ENCODE results near the gene FOXL3. TPM values are rescaled to one million over a fixed set of nuclear protein-coding genes. Genes with fewer than 3 reads are reported as not detected.

The FOXL3 gene
- total RNA-seq, 1 donor from 2014 or later: not detected

DNA sequence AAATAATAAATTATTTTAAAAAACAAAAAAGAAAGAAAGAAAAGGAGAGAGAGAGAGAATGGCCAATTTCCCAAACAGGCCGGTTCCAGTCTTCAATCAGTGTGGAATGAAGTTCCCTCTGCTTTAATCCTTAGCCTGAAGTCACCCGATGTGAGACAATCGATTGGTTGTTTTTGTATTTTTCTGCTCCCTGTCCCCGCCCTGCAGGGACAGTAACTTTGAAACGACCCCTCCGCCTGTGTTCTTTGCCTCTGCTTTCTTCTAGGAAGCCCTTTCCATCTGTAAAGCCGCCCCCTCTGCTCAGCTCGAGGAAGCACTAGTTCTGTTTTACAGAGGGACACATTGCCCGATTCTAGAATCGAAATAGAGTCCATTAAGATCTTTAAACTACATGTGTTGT, 33.4 kb downstream of the FOXL3 start:
- TF ChIP-seq, protein P1, sequence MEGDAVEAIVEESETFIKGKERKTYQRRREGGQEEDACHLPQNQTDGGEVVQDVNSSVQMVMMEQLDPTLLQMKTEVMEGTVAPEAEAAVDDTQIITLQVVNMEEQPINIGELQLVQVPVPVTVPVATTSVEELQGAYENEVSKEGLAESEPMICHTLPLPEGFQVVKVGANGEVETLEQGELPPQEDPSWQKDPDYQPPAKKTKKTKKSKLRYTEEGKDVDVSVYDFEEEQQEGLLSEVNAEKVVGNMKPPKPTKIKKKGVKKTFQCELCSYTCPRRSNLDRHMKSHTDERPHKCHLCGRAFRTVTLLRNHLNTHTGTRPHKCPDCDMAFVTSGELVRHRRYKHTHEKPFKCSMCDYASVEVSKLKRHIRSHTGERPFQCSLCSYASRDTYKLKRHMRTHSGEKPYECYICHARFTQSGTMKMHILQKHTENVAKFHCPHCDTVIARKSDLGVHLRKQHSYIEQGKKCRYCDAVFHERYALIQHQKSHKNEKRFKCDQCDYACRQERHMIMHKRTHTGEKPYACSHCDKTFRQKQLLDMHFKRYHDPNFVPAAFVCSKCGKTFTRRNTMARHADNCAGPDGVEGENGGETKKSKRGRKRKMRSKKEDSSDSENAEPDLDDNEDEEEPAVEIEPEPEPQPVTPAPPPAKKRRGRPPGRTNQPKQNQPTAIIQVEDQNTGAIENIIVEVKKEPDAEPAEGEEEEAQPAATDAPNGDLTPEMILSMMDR (conservative IDR thresholded peaks at IDR 0.05): no peak
- H3K4me1 Mint-ChIP-seq: peaks cover 5% of the 10 kb centered on the region
- no peaks in the 10 kb centered on the region for H3K36me3 Mint-ChIP-seq (ENCODE audit: low read depth)
- DNase-seq (ENCODE audit: low read depth, low spot score): no peak
- peaks cover 33% of the 10 kb centered on the region for H3K27me3 Mint-ChIP-seq (ENCODE audit: low read depth)
- H3K9me3 Mint-ChIP-seq: no peaks in the 10 kb centered on the region
- H3K27ac Mint-ChIP-seq (ENCODE audit: unreplicated experiment): no peak overlapping the region
- H3K4me3 Mint-ChIP-seq: no peak overlapping the region

DNA sequence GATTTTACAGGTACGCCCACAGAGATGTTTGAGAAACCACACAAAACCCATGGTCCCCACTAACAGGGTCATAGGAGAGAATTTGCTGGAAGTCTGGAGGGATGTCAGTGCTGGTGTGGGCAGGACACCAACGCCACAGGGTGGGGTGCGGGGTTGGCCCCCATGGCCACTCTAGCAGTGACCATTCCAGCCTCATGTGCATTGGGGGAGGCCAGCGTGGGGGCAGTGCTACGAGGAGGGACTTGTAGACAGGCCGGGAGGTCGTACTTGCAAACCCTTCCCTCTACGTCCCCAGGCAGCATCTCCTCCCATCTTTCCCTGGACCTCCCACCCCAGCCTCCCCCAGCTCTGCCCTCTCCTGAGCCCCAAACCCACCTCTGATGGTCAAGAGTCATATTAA, 34.0 kb downstream of the FOXL3 start:
- no peaks in the 10 kb centered on the region for H3K36me3 Mint-ChIP-seq (ENCODE audit: low read depth)
- H3K4me3 Mint-ChIP-seq: no peak overlapping the region
- TF ChIP-seq, protein P1 (conservative IDR thresholded peaks at IDR 0.05): no peak
- H3K4me1 Mint-ChIP-seq: peaks cover 5% of the 10 kb centered on the region
- peaks cover 30% of the 10 kb centered on the region for H3K27me3 Mint-ChIP-seq (ENCODE audit: low read depth)
- H3K9me3 Mint-ChIP-seq: no peaks in the 10 kb centered on the region
- DNase-seq (ENCODE audit: low read depth, low spot score): no peak
- no peak overlapping the region for H3K27ac Mint-ChIP-seq (ENCODE audit: unreplicated experiment)

DNA sequence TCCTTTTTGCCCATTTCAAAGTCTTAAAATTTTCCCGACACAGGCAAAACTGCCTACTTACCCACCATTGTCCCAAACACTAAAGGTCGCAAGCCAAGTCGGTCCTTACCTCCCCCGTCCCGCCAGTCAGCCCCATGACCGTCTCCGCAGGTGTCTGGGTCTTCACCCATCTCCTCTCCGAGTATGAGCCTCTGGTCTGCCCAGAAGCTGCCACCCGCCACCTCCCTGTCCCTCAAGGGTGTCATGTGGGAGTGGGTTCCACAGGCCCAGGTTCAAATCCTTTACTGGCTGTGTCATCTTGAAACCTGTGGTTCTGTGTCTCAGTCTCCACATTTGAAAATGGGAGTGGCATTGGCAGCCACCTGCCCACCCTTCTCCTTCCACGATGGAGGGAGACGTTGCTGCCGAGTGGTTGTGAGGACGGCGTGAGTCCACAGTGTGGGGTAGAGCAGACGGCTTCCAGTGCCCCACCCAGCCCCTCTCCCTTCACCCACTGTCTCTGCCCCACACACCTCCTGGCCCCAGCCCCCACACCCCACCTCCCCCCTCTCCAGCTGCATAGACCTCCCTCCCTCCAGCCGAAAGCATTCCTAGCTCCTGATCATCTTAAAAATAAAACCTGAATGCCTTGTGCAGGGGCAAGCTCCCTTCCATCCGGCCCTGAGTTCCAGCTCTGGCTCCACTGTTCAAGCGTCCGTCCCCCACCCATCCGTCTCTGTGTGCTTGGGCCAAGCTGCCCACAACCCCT, 35.3 kb downstream of the FOXL3 start:
- H3K4me1 Mint-ChIP-seq: peaks cover 9% of the 10 kb centered on the region
- TF ChIP-seq, protein P1 (conservative IDR thresholded peaks at IDR 0.05): no peak
- no peaks in the 10 kb centered on the region for H3K36me3 Mint-ChIP-seq (ENCODE audit: low read depth)
- no peak for DNase-seq (ENCODE audit: low read depth, low spot score)
- no peak overlapping the region for H3K27ac Mint-ChIP-seq (ENCODE audit: unreplicated experiment)
- no peaks in the 10 kb centered on the region for H3K9me3 Mint-ChIP-seq
- H3K4me3 Mint-ChIP-seq: no peak overlapping the region
- peaks cover 20% of the 10 kb centered on the region for H3K27me3 Mint-ChIP-seq (ENCODE audit: low read depth)

DNA sequence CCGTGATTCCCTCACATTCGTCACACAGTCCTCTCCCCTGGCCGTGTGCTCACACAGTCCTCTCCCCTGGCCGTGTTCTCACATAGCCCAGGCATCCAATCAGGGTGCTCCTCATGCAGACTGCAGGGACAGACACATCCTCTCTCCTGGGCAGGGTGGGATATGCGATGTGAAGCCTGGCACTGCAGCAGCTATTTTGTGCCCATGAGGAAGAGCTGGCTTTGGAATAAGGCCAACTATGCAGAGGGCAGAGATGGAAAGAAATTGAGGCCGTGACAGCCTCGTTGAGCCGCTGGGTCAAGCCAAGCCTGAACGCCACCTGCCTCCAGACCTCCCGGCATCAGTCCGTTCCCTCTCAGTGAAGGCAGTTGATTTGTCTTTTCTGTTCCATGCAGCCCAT, 35.8 kb downstream of the FOXL3 start:
- Mint-ChIP-seq H3K4me1 (peaks cover 15% of the 10 kb centered on the region), H3K36me3 (ENCODE audit: low read depth) (no peaks in the 10 kb centered on the region), H3K27me3 (ENCODE audit: low read depth) (peaks cover 21% of the 10 kb centered on the region), H3K27ac (ENCODE audit: unreplicated experiment) (no peak overlapping the region), H3K4me3 (no peak overlapping the region), H3K9me3 (no peaks in the 10 kb centered on the region)
- DNase-seq (ENCODE audit: low read depth, low spot score): no peak
- TF ChIP-seq, protein P1 (conservative IDR thresholded peaks at IDR 0.05): no peak

DNA sequence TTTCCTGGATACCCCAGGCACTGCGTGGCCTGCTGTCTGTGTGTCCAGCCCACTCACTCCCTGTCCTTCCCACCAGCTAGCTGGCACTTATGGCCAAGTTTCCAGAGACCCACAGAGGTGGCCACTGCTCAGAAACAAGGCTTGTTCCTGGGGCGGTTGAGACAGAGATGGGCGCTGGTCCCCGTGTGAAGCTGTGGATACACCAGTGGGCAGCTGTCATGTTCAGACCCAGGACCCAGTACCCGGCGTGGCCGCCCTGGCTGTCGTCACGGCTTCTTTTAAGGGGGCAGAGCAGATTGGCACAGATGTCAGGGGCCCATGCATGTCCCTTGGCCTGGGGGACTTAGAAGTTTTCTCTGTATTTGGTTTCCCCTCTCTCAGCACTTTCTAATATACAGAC, 36.3 kb downstream of the FOXL3 start:
- TF ChIP-seq, protein P1 (conservative IDR thresholded peaks at IDR 0.05): no peak
- Mint-ChIP-seq H3K27me3 (ENCODE audit: low read depth) (peaks cover 21% of the 10 kb centered on the region), H3K27ac (ENCODE audit: unreplicated experiment) (peak overlapping the region; percentile 19)

More for the DNA sequence above, 36.3 kb downstream of the FOXL3 start:
- H3K4me1 Mint-ChIP-seq: peaks cover 20% of the 10 kb centered on the region
- DNase-seq (ENCODE audit: low read depth, low spot score): no peak
- no peaks in the 10 kb centered on the region for H3K9me3 Mint-ChIP-seq
- no peak overlapping the region for H3K4me3 Mint-ChIP-seq
- no peaks in the 10 kb centered on the region for H3K36me3 Mint-ChIP-seq (ENCODE audit: low read depth)

Data from neural crest cell (in vitro differentiated cells).